Colonic mucosa (tissue), 4 donors: Measurements from ENCODE around the gene GTF2B. TPM values are rescaled to one million over a fixed set of nuclear protein-coding genes. Genes with fewer than 3 reads are reported as not detected.
A peak's percentile ranks its signal among the peaks of the same experiment; 100 is the strongest.

Experiments used
- DNase-seq: peaks from one replicate; pipeline ENCODE4 v3.0.0-alpha.2; 2020
- H3K27ac ChIP-seq: fragments of 200-600 bp; one replicate; pipeline ENCODE4 v1.8.0; 2021
- H3K27me3 ChIP-seq: fragments of 200-600 bp; one replicate; pipeline ENCODE4 v1.8.0; 2021
- H3K36me3 ChIP-seq: fragments of 200-600 bp; one replicate; pipeline ENCODE4 v1.8.0; 2021
- H3K4me1 ChIP-seq: fragments of 200-600 bp; one replicate; pipeline ENCODE4 v1.8.0; 2021; ENCODE audit warnings: mild to moderate bottlenecking
- H3K4me3 ChIP-seq: fragments of 200-600 bp; one replicate; pipeline ENCODE4 v1.8.0; 2021
- H3K9ac ChIP-seq, 2 donors: one replicate each; pipeline ENCODE4 v1.7.0; 2013; ENCODE audit warnings: control low read depth in 2 of 2, low read depth in 2 of 2, low read length in 2 of 2
- H3K9me3 ChIP-seq: fragments of 200-600 bp; one replicate; pipeline ENCODE4 v1.8.0; 2021
- intact Hi-C: fragments of 100-400 bp; cut with DNase I; formaldehyde crosslinking; loops from one replicate; pipeline ENCODE4 v1.14.1; 2022
- total RNA-seq, 2 donors: library from RNA; stranded (reverse); fragmentation: NEBNext Ultra II Directional in 1 of 2; extraction: Animal tissue kit (Norgen Biotek cat#: 25700) in 1 of 2; gene quantifications; one replicate each; pipeline ENCODE4 v1.2.1, GENCODE V29; 2021
- TF ChIP-seq, protein P1 (sequence below): fragments of 200-600 bp; IDR thresholded peaks from one replicate; pipeline ENCODE4 v1.8.0; 2022; ENCODE audit warnings: antibody characterized with exemption, mild to moderate bottlenecking
- donor health status: healthy.
- donor health status: DM: no; HTN: no; CAD: no.
- donor health status: DM: no; HTN: no; CAD: no.

GTF2B gene
- total RNA-seq, 2 donors from 2014 or later: 26.9 to 31.6 TPM

DNA sequence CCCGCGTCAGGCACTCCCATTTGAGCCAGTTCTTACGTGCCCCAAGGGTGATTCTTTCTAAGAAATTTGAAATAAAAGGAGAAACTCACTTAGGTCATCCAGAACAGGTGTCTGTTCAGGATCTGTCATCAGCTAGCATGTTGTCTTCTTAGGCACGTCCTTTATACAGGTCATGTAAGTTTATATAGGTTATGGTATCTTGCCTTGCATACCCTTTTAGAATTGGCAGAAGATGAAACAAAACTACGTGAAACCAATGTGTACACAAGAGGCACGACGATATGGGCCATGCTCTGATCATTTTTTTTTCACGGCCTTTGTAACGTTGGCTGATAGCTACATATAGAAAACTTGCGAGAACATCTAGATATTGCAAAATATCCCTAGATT is 579 bp upstream of the GTF2B start:
- H3K27ac ChIP-seq: peak overlapping the region; percentile 91
- DNase-seq: no peak
- H3K4me1 ChIP-seq: peaks cover 7% of the 10 kb centered on the region
- intact Hi-C loops: no loop called here
- no peaks in the 10 kb centered on the region for H3K9me3 ChIP-seq
- H3K4me3 ChIP-seq: peak overlapping the region; percentile 97
- no peaks in the 10 kb centered on the region for H3K27me3 ChIP-seq
- TF ChIP-seq, protein P1, sequence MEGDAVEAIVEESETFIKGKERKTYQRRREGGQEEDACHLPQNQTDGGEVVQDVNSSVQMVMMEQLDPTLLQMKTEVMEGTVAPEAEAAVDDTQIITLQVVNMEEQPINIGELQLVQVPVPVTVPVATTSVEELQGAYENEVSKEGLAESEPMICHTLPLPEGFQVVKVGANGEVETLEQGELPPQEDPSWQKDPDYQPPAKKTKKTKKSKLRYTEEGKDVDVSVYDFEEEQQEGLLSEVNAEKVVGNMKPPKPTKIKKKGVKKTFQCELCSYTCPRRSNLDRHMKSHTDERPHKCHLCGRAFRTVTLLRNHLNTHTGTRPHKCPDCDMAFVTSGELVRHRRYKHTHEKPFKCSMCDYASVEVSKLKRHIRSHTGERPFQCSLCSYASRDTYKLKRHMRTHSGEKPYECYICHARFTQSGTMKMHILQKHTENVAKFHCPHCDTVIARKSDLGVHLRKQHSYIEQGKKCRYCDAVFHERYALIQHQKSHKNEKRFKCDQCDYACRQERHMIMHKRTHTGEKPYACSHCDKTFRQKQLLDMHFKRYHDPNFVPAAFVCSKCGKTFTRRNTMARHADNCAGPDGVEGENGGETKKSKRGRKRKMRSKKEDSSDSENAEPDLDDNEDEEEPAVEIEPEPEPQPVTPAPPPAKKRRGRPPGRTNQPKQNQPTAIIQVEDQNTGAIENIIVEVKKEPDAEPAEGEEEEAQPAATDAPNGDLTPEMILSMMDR: no peak
- H3K9ac ChIP-seq: peak overlapping the region in 1 of 2 donors; percentile 92
- H3K36me3 ChIP-seq: peaks cover 4% of the 10 kb centered on the region

DNA sequence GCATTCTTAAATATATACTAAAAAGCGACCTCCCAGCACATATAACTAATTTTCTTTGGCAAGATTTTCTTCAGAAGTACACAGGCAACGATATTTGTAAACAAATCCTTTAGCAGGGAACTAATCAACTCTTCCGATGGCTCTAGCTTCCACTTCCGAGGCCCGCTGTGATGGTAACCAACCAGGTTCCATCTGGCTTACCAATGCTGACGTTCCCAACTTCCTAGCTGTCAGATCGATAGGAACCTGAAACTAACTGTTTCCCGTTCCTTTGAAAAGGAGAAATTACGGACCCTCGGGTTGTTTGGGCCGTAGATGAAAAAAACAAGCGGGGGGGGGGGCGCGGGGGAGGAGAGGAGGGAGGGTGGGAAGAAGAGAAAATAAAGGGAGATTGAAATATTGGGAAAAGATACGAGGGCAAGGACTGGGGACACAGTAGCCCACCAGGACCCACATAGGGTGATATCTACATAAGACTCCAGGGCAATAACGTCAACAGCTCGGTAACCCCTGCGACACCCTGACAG is 513 bp downstream of the GTF2B start:
- Histone ChIP-seq H3K27ac (peak overlapping the region; percentile 91), H3K27me3 (no peaks in the 10 kb centered on the region), H3K9me3 (no peaks in the 10 kb centered on the region), H3K36me3 (peaks cover 15% of the 10 kb centered on the region), H3K4me3 (peak overlapping the region; percentile 97), H3K4me1 (peaks cover 7% of the 10 kb centered on the region), H3K9ac (peak overlapping the region; percentile 87 to 92)
- intact Hi-C loops: no loop called here
- TF ChIP-seq, protein P1: no peak
- peak; percentile 38 for DNase-seq

DNA sequence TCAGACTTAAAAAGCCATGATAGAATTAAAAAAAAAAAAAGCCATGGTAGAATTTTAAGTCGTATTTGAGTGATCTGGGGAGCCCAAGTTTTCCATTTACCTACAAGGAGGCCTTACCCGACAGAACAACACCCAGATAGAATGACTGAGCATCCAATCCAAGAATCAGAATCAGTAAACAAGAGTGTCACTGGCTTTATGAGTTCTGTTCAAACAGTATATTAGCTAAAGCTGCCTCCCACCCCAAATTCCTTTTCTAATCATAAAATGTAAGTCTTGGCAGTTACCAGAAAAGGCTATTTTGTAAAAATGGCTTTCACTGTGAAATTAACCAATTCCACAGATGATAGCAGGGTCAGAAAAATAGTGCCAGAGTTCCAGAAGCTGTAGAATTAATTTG is 1.2 kb downstream of the GTF2B start:
- Histone ChIP-seq H3K9ac (peak overlapping the region; percentile 58 to 92), H3K27me3 (no peaks in the 10 kb centered on the region), H3K27ac (no peak overlapping the region), H3K4me3 (peak overlapping the region; percentile 97), H3K4me1 (peaks cover 7% of the 10 kb centered on the region), H3K36me3 (peaks cover 18% of the 10 kb centered on the region), H3K9me3 (no peaks in the 10 kb centered on the region)
- TF ChIP-seq, protein P1: no peak
- intact Hi-C loops: no loop called here
- DNase-seq: no peak

DNA sequence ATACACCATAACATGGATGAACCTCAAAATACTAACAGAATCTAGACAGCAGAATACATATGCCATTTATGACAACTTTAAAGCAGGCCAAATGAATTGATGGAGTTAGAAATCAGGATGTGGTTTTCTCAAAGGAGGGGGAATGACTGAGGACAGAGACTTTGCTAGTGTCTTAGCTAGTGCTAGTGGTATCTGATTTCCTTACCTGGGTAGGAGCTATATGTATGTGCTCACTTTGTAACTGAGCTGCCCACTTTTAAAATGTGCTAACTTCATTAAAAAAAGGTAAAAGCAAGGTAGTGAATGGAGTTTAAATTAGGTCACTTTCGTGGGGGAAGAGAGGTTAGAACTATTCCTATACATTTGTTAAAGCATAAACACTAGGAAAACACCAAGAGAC is 2.6 kb downstream of the GTF2B start:
- Histone ChIP-seq H3K4me3 (no peak overlapping the region), H3K27me3 (no peaks in the 10 kb centered on the region), H3K9ac (no peak overlapping the region), H3K4me1 (peaks cover 7% of the 10 kb centered on the region), H3K9me3 (no peaks in the 10 kb centered on the region), H3K27ac (no peak overlapping the region), H3K36me3 (peaks cover 18% of the 10 kb centered on the region)
- no peak for DNase-seq
- intact Hi-C loops: no loop called here
- TF ChIP-seq, protein P1: no peak

DNA sequence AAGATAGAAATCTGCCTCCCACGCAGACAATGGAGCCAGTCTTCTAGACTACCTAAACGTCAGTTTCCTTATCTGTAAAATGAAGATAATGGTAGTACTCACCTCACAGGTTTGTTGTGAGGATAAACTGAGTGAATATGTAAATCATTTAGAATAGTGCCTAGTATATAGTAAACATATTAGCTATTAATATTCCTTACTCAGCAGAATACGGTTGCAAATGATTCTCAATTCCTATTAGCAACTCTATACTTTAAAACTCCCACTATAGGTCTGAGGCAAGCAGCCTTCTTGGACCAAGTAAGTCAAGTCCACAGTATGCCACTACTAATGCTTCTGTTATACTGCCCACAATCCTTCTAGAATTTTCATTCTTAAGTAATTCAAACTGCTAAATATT is 5.4 kb downstream of the GTF2B start:
- intact Hi-C loops: no loop called here
- TF ChIP-seq, protein P1: no peak

More for the DNA sequence above, 5.4 kb downstream of the GTF2B start:
- no peaks in the 10 kb centered on the region for H3K9me3 ChIP-seq
- H3K36me3 ChIP-seq: peaks cover 18% of the 10 kb centered on the region
- no peak overlapping the region for H3K4me3 ChIP-seq
- no peak overlapping the region for H3K9ac ChIP-seq
- H3K4me1 ChIP-seq: peaks cover 7% of the 10 kb centered on the region
- no peaks in the 10 kb centered on the region for H3K27me3 ChIP-seq
- H3K27ac ChIP-seq: no peak overlapping the region
- DNase-seq: no peak
